Left ventricle myocardium inferior (tissue), 1 donor: ENCODE data around the gene PDZD2. TPM values are rescaled to one million over a fixed set of nuclear protein-coding genes. Genes with fewer than 3 reads are reported as not detected.
A peak's percentile ranks its signal among the peaks of the same experiment; 100 is the strongest.

ENCODE experiments used
- DNase-seq: peaks from one replicate; pipeline ENCODE4 v3.0.0-alpha.2; 2020
- H3K27ac ChIP-seq: fragments of 200-600 bp; replicated peaks from 2 replicates; pipeline ENCODE4 v1.8.0; 2021
- H3K27me3 ChIP-seq: fragments of 200-600 bp; 2 replicates; pipeline ENCODE4 v1.8.0; 2021; ENCODE audit warnings: low read depth
- H3K36me3 ChIP-seq: fragments of 200-600 bp; 2 replicates; pipeline ENCODE4 v1.8.0; 2021
- H3K4me1 ChIP-seq: fragments of 200-600 bp; 2 replicates; pipeline ENCODE4 v1.8.0; 2021
- H3K4me3 ChIP-seq: fragments of 200-600 bp; 2 replicates; pipeline ENCODE4 v1.8.0; 2021; ENCODE audit warnings: mild to moderate bottlenecking, moderate library complexity
- H3K9me3 ChIP-seq: fragments of 200-600 bp; replicated peaks from 2 replicates; pipeline ENCODE4 v1.8.0; 2021
- CTCF ChIP-seq: fragments of 200-600 bp; IDR thresholded peaks from 2 replicates; pipeline ENCODE4 v1.8.0; 2021; ENCODE audit warnings: antibody characterized with exemption, mild to moderate bottlenecking, borderline replicate concordance
- intact Hi-C: fragments of 100-400 bp; cut with micrococcal nuclease; formaldehyde crosslinking; loops from one replicate; pipeline ENCODE4 v1.11.0; 2022
- microRNA-seq: library from miRNA; unstranded; fragments of <30 nt; microRNA quantifications from one replicate; pipeline ENCODE4 v1.2.0, GENCODE V29; 2020
- total RNA-seq: library from RNA; stranded (reverse); fragmentation: NEBNext Ultra II Directional; extraction: Animal tissue kit (Norgen Biotek cat#: 25700); gene quantifications from one replicate; pipeline ENCODE4 v1.2.1, GENCODE V29; 2021
- donor health status: DM: no; HTN: yes; CAD: no; lungs with severe emphysema.

PDZD2 gene
- total RNA-seq, 1 donor from 2014 or later, result 120 TPM

DNA sequence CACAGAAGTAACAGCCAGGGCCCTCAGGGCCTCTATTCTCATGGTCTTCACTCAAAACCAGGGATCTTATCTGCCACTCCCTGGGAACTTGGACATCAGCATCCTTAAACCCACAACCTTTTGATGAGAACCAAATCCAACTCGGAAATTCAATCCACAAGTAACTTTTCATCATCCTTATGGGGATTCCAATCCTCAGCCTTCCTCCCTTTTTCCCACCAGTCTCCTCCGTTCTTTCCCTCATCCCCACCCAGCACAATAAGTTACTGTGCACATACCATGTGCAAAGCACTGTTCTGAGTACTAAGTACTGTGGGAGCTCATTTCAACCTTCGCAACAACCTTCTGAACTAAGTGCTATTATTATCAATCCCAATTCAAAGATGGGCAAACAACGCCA, 518.1 kb downstream of the PDZD2 start:
- intact Hi-C loops, result no loop called here
- Histone ChIP-seq H3K36me3 (no peaks in the 10 kb centered on the region), H3K4me3 (no peak overlapping the region), H3K27ac (peak overlapping the region; percentile 7), H3K27me3 (no peaks in the 10 kb centered on the region), H3K4me1 (peaks cover 77% of the 10 kb centered on the region), H3K9me3 (no peaks in the 10 kb centered on the region)
- DNase-seq, result no peak
- TF ChIP-seq CTCF, result no peak

DNA sequence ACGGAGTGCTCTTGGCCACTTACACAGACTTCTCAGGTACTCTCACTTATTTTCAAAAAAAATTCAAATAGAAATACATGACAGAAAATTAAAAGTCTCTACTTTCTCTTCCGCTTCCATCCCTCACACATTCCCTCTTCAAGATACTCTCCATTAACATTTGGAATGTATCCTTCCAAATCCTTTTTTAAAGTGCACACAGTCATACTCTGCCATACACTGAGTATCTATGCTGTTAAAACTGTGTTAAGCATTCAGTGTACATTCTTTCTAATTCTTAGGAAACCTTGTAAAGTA, 519.7 kb downstream of the PDZD2 start:
- Histone ChIP-seq H3K4me3 (no peak overlapping the region), H3K4me1 (peaks cover 68% of the 10 kb centered on the region), H3K36me3 (no peaks in the 10 kb centered on the region), H3K27ac (peak overlapping the region; percentile 39), H3K9me3 (no peaks in the 10 kb centered on the region), H3K27me3 (no peaks in the 10 kb centered on the region)
- no peak for DNase-seq
- intact Hi-C loops, result no loop called here
- TF ChIP-seq CTCF, result no peak

DNA sequence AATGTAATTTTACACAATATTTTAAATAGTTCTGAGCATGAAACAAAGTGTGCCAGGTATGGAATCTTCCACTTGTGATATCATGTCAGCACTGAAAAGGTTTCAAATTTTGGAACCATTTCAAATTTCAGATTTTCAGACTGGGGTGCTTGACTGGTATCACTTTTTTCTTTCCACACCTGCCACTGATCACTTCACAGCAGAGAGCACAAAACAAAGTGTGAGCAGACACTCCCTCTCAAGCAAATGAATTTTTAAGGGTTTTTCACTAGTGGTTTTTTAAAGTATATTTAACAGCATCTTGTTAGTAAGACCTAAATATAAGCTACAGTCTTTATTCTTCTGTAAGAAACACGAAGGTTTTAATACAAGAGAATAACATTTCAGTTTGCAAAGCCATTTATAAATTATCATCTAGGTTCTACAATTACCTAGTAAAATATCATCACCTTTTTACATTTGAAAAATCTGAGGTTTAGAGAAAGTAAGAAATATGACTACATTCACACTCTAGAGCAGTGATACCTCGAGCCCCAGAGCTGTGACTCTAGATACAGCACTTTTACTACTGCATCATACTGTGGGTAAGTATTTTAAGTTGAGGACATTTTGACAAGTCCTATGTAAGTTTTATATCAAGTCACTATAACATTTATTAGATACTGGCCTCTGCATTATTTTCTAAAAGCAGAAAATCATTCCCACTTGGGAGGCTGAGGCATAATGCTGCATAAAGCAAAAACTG, 520.6 kb downstream of the PDZD2 start:
- H3K4me3 ChIP-seq, result no peak overlapping the region
- TF ChIP-seq CTCF, result no peak
- H3K36me3 ChIP-seq, result no peaks in the 10 kb centered on the region
- intact Hi-C loops, result no loop called here
- no peak for DNase-seq
- H3K27ac ChIP-seq, result peak overlapping the region; percentile 39
- peaks cover 68% of the 10 kb centered on the region for H3K4me1 ChIP-seq
- H3K9me3 ChIP-seq, result no peaks in the 10 kb centered on the region
- H3K27me3 ChIP-seq, result no peaks in the 10 kb centered on the region

DNA sequence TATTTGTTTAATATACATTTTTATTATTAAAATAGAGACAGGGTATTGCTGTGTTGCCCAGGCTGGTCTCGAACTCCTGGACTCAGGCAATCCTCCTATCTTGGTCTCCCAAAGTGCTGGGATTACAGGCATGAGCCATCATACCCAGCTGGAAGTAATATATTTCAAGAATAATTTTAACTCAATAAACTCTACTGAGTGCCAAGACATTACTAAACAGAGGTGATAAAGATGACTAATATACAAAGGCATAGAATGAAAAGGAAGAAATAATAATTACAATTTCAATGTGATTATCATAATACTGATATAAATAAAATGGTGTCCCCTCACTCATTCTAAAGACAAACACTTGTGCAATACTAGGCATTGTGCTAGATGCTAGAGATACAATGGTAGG, 521.3 kb downstream of the PDZD2 start:
- Histone ChIP-seq H3K27me3 (no peaks in the 10 kb centered on the region), H3K36me3 (no peaks in the 10 kb centered on the region), H3K9me3 (no peaks in the 10 kb centered on the region), H3K4me3 (no peak overlapping the region), H3K27ac (no peak overlapping the region), H3K4me1 (peaks cover 68% of the 10 kb centered on the region)
- intact Hi-C loops, result no loop called here
- no peak for TF ChIP-seq CTCF
- no peak for DNase-seq

Small RNA genes within 50 kb of the gene (microRNA-seq; reads per million reads assigned to microRNA genes)
- not detected for gene MIR4279

Other genes with a start within 250 kb of the PDZD2 start
- gene DROSHA, start 107.0 kb upstream of the PDZD2 start, total RNA-seq, result 36.5 TPM
- gene C5orf22, start 106.8 kb upstream of the PDZD2 start, total RNA-seq, result 25.8 TPM